GM18499 (cell line): ENCODE measurements around the gene HPS3.
"Not testable (repeated sequence)": the region's sequence is repeated elsewhere in the genome, so short reads cannot be mapped to it uniquely, and the experiment has no call there.

Source experiments
- ATAC-seq: cut with Tn5 transposase; IDR thresholded peaks from one replicate; pipeline ENCODE4 v1.9.1; 2021; ENCODE audit warnings: moderate number of reproducible peaks; ENCODE audit not compliant: insufficient read depth, unreplicated experiment

Gene HPS3

DNA sequence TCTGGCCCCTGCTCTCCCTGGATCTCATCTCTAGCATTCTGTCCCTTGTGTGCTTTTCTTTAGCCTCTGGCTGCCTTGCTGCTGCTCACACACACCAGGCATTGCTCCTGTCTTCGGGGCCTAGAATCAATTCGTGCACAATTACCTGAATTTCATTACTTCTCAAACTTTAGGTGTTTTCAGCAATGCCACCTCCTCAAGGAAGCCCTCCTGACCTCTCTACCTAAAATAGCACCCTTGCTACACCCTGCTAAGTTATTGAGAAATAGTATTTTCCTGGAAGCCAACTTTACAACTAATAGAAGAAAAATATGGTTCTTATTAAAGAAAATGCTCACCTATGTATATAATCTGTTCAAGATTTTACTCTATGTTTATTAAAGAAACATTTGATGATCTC, 51.7 kb downstream of the HPS3 start:
- ATAC-seq = no peak

DNA sequence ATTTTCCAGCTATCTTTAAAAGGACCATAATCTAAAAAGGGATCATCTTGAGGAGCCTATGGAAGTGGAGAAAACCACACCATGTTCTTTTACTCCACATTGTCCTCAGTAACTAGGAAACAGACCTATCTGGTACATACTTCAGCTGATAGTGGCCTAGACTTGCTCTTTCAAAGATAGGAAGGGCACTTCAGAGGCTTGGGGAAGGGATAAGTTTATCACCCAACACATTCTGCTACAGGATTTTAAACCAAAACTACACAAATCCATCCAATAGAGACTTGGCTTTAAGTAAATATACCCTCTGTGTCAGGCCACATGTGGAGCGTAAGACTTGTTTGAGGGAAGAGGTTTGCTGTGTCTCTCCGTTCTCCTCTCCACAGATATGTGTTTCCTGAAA, 56.8 kb downstream of the HPS3 start:
- no peak for ATAC-seq

DNA sequence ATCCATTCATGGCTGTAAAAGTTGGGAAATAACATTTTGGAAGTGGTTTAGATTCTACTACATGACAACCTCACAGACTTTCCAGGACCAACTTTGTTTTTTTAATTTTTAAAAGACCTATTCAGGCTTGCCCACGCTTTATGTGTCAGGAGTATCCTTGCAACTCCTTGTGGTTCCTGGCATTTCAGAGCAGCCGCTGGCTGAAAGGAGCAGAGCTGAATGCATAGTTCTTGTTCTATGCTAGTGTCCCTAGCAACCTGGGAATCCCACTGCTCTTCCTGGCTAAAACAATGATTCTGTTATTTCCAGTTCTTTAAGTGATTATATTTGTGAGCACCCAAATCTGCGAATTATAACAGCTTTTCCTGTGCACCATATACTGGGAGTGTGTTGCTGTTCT, 57.3 kb downstream of the HPS3 start:
- no peak for ATAC-seq

DNA sequence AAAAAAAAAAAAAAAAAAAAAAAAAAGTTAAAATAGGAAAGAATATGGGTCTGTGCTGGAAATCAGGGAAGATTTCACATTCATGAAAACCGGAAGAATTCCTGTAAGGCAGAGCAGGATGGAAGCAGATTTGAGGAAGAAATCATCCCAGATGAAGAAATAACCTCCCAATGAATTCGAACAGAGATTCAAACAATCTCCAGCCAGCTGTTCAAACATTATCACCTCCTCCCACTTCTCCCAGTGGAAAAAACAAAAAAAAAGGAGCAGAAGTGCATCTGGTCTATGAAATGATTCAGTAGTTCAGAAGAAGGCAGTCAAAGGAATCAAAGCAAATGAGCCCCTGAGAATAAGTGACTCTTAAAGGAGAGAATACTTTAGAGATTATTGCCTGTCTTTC, 59.1 kb downstream of the HPS3 start:
- no peak for ATAC-seq

DNA sequence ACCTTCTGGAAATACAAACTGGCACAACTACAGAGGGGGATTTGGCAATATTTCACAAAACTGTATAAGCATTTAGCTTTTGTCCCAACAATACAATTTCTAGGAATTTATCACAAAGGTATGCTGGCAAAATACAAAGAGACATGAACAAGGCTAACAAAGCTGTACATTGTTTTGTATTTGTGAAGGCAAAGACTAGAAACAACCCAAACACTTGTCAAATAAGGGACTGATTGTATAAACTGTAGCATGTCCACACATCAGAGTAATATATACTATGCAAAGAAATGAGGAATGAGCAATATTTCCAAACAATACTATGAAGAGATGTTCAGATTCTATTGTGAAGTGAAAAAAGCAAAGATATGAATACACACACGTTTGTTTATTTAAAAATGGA, 65.8 kb downstream of the HPS3 start:
- no peak for ATAC-seq

DNA sequence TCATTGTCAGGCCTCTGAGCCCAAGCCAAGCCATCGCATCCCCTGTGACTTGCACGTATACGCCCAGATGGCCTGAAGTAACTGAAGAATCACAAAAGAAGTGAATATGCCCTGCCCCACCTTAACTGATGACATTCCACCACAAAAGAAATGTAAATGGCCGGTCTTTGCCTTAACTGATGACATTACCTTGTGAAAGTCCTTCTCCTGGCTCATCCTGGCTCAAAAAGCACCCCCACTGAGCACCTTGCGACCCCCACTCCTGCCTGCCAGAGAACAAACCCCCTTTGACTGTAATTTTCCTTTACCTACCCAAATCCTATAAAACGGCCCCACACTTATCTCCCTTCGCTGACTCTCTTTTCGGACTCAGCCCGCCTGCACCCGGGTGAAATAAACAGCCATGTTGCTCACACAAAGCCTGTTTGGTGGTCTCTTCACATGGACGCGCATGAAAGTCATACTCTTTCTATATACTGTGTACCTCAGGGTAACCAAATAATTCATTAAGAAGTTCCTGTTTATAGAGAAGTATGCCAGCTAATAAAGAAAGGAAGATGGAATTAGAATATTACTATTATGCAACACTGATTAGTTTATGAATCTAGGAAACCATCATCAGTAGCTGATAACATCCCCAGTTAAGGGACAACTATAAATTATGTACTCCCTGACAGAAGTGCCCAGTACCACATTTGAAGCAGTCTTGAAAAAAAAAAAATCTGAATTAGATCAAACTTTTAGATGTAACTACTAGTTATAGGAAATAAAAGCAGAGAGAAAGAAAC, 67.6 kb downstream of the HPS3 start:
- ATAC-seq = not testable (repeated sequence)

DNA sequence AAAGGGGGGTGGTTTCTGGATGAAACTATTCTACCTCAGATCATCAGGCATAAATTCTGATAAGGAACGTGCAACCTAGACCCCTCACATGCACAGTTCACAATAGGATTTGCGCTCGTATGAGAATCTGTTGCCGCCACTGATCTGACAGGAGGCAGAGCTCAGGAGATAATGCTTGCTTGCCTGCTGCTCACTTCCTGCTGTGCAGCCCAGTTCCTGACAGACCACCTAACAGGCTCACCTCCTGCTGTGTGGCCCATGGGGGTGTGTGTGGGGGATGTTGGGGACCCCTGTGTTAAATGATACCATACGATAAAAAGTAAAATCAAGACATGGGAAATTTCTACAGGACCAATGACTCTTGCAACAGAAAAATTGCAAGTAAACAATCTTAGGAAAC, 68.2 kb downstream of the HPS3 start:
- ATAC-seq = no peak

DNA sequence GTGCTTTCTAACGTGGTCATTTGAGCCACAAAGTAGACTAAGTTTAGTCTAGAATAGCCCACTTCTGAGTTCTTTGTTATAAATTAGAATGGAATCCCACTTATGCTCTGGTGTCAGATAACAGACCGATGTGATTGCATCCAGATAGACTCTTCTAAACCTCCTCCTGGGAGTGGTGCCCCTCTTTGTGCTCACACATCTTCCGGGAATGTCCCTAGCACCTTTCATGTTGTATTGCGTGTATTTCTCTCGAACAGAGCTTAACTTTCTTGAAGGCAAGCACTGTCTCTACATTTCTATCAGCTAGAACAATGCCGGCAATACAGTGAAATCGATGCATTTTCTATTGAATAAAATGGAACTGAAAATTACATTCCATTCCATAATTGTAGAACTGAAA, 69.2 kb downstream of the HPS3 start:
- ATAC-seq = no peak

DNA sequence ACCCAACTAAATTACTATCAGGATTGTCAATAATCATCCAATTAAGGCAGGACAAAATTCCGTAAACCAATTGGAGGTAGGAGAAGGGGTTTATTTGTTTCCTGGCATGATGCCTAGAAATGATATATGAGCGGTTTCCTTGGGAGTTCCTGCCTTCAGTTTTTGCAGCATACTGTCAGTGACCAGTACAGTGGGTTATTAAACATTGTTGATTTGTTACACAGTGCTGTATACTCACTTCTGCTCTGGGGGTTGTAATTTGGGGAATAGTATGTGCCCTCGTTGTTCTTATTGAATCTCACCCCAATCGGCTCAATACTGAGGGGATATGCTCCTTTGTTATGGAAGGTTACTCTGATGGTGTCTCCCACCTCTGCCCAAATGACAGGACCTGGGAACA, 70.0 kb downstream of the HPS3 start:
- ATAC-seq = no peak

DNA sequence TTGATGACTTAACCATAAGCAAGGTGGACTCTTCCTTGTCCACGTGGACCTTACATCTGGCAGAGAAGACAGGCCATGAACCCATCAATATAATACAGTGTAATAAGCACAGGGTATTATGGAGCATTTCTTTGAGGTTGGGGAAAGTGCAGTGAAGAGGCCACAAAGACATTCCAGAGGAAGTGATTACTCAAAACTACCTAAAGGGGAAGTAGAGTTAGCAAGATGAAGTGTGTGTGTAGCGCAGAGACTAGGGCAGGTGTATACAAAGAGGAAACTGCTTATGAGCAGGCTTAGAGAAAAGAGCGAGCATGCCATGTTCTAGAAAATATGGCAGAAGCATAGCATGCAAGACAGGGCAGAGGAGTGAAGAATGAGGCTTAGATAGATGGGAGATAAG, 74.3 kb downstream of the HPS3 start:
- ATAC-seq = peak; percentile 98

DNA sequence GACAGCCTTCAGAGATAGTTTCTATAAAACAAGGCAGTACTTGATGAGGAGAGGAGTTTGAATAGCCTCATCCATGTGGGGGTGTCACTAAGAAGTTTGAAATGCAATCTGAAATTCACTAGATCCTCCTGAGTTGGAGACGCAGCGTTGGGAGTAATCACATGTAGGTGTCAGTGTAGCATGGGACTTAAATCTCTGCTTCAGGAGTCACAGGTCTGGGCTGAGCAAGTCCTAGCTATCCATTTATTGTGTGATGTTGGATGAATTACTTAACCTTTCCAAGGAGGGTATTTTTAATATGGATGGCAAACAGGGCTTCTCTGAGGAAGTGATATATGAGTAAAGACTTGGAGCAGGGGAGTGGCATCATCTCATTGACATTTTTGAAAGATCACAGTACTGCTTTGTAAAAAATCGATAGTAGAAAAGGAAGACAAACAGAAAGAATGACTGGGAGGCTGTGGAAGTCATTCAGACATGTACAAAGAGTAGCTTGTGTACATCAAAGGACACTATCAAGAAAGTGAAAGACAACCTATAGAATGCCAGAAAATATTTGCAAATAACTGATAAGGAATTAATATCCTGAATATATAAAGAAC, 75.1 kb downstream of the HPS3 start:
- ATAC-seq = no peak

DNA sequence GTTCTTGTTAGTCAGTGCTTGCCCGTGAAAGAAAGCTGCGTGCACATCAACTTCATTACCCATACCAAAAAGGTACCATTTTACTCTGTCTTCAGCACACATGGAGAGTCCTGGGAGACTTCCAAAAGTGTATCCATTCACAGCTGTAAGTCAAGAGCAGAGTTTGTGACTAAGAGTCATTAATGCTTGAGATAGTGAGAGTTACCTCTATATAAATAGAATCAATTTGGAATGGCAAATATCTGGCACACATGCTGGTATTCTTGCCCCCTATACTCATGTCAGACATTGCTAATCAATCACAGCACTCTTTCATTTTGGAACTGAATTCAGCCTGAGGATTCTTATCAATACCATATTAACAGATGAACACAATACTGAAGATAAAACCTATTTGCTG, 78.0 kb downstream of the HPS3 start:
- ATAC-seq = no peak

DNA sequence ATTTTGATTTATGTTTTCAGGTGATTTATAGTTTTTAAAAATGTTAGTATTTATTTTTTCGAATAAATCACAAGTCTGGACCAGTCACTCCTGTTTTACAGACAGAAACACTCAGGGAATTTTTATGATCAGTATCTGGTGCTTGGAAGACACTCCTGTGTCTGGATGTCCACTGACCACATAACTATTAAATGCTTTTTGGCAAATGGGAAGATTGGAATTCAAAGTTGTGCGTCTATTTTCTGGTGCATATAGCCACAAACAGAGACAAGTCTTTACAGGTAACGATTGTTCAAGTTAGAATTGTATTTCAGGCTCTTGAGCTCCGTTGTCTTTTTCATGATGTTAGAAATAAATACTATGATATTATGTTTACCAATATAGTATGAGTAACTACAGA, 80.0 kb downstream of the HPS3 start:
- no peak for ATAC-seq

DNA sequence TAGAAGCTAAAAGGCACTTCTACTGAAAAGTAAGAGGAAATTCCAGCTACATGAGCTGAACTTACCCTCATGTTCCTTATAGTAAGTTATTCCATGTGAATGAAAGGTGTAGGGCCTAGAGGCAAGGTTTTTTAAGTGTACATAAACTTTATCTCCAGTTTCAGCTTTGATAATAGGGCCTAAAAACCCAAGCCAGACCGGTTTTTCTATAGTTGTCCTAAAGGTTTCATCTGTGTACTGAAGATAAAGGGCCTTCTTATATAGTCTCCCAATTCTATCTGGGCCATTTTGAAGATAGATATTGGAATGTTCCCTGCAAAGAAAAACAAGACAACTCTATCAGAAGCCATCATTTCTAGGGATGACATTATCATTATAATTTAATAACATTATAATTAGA, 82.9 kb downstream of the HPS3 start:
- ATAC-seq = no peak

DNA sequence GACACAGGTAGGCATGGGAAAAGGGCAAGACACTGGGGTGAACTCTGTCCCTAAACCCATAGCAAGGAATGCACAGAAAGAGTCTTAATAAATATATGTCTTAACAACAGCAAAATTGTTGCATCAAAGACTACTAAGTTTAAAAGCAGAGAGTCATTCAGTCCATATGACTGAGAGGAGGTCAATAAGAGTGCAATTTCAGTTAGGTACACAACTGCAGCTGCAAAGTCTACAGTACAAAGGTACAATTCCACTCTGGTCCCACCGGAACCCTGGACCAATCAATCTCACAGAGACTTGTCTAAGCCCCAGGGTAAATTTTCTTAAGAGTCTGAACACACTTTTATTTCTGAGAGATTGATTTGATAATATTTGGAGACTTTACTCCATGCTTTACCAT, 85.3 kb downstream of the HPS3 start:
- no peak for ATAC-seq

DNA sequence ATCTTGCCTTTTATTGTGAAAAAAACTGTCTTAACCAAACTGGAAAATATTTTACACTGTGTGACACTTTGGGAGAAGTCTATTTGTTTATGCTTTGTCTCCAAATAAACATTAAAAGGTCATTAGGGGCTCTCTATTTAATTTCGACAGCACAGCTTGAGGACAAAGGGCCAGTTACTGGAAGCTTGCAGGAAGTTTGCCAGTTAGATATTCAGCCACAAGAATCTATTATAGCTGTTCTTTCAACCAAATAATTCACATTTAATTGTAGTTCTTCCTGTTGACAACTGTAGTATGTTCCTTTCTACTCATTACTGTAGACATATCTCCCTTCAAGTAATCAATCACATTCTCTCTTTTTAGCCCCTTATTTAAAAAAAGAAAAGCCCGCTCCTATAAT, 86.1 kb downstream of the HPS3 start:
- ATAC-seq = no peak

DNA sequence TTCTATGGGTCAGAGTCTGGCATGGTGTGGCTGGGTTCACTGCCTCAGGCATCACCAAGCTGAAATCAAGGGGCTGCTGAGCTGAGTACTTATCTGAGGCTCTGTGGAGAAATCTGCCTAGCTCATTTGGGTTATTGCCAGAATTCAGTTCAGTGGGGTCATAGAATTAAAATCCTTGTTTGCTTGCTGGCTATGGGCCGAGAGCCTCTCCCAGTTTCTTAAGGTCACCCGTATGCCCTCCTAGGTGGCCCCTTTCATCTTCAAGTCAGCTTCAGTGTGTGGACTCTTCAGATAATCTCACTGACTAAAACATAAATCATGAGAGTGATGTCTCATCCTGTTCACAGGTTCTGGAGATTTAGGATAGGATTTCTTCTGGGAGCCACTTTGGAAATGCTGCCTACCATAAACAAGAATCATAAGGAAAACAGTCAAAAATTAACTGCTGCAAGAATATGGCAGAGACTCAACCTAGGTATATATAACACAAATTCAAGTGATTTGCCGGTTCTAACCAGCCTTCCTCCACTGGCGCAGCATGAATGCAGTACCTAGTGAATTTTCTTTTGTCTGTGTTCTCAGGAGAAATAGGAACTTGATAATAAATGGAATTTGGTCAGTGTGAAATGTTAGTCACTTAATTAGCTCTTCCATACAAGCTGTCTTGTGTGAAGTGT, 86.9 kb downstream of the HPS3 start:
- no peak for ATAC-seq

DNA sequence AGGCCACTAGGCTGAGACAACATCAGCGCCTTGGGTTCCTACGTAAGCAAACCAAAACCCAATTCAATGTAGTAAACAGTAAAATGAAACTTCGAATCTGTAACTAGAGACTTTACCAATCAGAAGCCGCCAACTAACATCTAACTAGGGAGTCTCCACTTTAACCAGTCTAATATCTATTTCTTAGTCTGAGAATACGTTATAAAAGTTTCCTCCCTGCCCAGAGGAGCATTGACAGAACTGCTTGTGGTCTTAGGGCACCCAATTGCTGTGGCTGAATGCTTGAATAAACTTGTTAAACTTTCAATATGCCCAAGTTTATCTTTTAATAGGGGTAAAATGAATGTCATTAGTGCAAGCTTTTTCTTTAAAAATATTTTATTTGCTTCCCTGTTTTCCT, 87.9 kb downstream of the HPS3 start:
- no peak for ATAC-seq

DNA sequence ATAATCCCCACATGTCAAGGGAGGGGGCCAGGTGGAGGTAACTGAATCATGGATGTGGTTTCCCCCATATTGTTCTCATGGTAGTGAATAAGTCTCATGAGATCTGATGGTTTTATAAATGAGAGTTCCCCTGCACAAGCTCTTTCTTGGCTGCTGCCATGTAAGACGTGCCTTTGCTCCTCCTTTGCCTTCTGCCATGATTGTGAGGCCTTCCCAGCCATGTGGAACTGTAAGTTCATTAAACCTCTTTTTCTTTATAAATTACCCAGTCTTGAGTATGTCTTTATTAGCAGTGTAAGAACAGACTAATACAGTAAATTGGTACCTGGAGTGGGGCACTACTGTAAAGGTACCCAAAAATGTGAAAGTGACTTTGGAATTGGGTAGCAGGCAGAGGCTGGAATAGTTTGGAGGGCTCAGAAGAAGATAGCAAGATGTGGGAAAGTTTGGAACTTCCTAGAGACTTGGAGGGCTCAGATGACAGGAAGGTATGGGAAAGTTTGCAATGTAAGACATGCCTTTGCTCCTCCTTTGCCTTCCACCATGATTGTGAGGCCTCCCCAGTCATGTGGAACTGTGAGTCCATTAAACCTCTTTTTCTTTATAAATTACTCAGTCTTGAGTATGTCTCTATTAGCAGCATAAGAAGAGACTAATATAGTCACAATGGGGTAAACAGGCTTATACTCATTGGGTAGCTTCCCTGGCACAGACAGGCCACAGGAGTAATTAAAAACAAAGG, 90.1 kb downstream of the HPS3 start:
- not testable (repeated sequence) for ATAC-seq

DNA sequence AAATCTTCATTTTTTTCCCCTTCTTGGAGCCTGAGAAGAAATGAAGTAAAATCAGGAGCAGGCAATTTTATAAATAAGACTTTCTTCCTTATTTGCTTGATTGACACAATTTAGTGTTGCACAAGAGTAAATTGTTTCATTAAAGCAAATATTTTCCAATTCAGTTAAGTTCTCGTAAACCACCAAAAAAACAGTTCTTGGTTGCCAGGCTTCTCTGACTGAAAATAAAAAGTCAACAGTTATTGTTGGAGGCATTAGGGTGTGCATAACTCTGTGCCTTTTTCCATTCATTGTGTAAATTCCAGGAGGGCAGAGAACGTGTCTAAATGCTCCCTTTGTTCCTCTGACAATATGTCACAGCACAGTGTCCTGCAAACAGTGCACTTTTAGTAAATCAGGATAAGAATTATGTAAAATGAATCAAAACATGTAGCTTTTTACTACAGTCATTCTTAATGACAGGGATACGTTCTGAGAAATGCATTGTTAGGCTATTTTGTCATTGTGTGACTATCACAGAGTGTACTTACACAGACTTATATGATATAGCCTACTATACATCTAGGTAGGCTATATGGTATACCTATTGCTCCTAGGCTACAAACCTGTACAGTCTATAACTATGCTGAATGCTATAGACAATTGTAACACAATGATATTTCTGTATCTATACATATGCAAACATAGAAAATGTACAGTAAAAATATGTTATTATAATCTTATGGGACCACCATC, 92.5 kb downstream of the HPS3 start, which contains the start of gene CP:
TSS of gene CP (minus strand) at position 47 of the 735 bp plus-strand sequence. CDS start at position 10, 37 bp downstream.
- ATAC-seq = no peak
